ENCODE results near the gene POR. TPM values are rescaled to one million over a fixed set of nuclear protein-coding genes. Genes with fewer than 3 reads are reported as not detected.

POR gene
- total RNA-seq, 1 experiment from 2014 or later = 162 TPM

GRCh38 chr7:75987026-75987804 is 72.3 kb downstream of the POR start:
- no peak for TF ChIP-seq CTCF (IDR thresholded peaks at IDR 0.05; ENCODE audit: insufficient read depth in 1 of 2, low read depth in 1 of 2, low read length in 1 of 2, severe bottlenecking in 1 of 2, unreplicated experiment in 1 of 2)
- Mint-ChIP-seq H3K27me3 (ENCODE audit: insufficient read depth, unreplicated experiment) (no peaks in the 10 kb centered on the region), H3K27ac (ENCODE audit: unreplicated experiment) (peak overlapping the region; percentile 42), H3K9me3 (ENCODE audit: unreplicated experiment) (no peaks in the 10 kb centered on the region), H3K4me1 (ENCODE audit: low read depth, unreplicated experiment) (peaks cover 20% of the 10 kb centered on the region), H3K36me3 (ENCODE audit: insufficient read depth, unreplicated experiment) (peaks cover 71% of the 10 kb centered on the region), H3K4me3 (ENCODE audit: unreplicated experiment) (no peak overlapping the region)
- H3K36me3 ChIP-seq (ENCODE audit: control insufficient read depth, insufficient read depth, low read length) = peaks cover 3% of the 10 kb centered on the region; the same call in 1 of the 2 replicates
- intact Hi-C loops (cut with micrococcal nuclease; ENCODE audit: unreplicated experiment) = no loop called here
- CTCF ChIA-PET = no interaction called here
- no peaks in the 10 kb centered on the region for H3K27me3 ChIP-seq (replicated peaks; ENCODE audit: control insufficient read depth, insufficient read depth, low read length)
- peaks cover 32% of the 10 kb centered on the region for H3K4me1 ChIP-seq
- POLR2A ChIA-PET = no interaction called here
- BruUV-seq (replicated peaks) = TSS peak; percentile 34
- H3K4me3 ChIP-seq (ENCODE audit: low read depth, low read length) = no peak overlapping the region
- no peak for DNase-seq
- H3K9me3 ChIP-seq = no peaks in the 10 kb centered on the region

- peaks cover 67% of the 10 kb centered on the region for H3K36me3 Mint-ChIP-seq (ENCODE audit: insufficient read depth, unreplicated experiment)
- CTCF ChIA-PET = no interaction called here
Observed at GRCh38 chr7:75987805-75988567, 73.0 kb downstream of the POR start.

More at GRCh38 chr7:75987805-75988567, 73.0 kb downstream of the POR start:
- DNase-seq = no peak
- Mint-ChIP-seq H3K27me3 (ENCODE audit: insufficient read depth, unreplicated experiment) (no peaks in the 10 kb centered on the region), H3K9me3 (ENCODE audit: unreplicated experiment) (no peaks in the 10 kb centered on the region), H3K27ac (ENCODE audit: unreplicated experiment) (no peak overlapping the region), H3K4me1 (ENCODE audit: low read depth, unreplicated experiment) (peaks cover 23% of the 10 kb centered on the region), H3K4me3 (ENCODE audit: unreplicated experiment) (no peak overlapping the region)
- POLR2A ChIA-PET = no interaction called here
- Histone ChIP-seq H3K9me3 (no peaks in the 10 kb centered on the region), H3K4me1 (peaks cover 39% of the 10 kb centered on the region), H3K36me3 (ENCODE audit: control insufficient read depth, insufficient read depth, low read length) (peaks cover 3% of the 10 kb centered on the region; the same call in 1 of the 2 replicates), H3K27me3 (replicated peaks; ENCODE audit: control insufficient read depth, insufficient read depth, low read length) (no peaks in the 10 kb centered on the region), H3K4me3 (ENCODE audit: low read depth, low read length) (no peak overlapping the region)
- TF ChIP-seq CTCF (IDR thresholded peaks at IDR 0.05; ENCODE audit: insufficient read depth in 1 of 2, low read depth in 1 of 2, low read length in 1 of 2, severe bottlenecking in 1 of 2, unreplicated experiment in 1 of 2) = no peak
- intact Hi-C loops (cut with micrococcal nuclease; ENCODE audit: unreplicated experiment) = no loop called here
- BruUV-seq (replicated peaks) = no TSS peak

All from Caco-2 (cell line).